B cell (primary cell): Measurements from ENCODE around the gene GAP43.

ENCODE experiments used
- EZH2 ChIP-seq: IDR thresholded peaks from 2 replicates; pipeline ENCODE4 v1.6.1; 2012; ENCODE audit warnings: borderline replicate concordance, low read depth, mild to moderate bottlenecking, moderate library complexity, low read length; ENCODE audit not compliant: insufficient read depth, poor library complexity, severe bottlenecking
- TF ChIP-seq, protein P1 (sequence below): fragments of 200-600 bp; IDR thresholded peaks from one replicate; pipeline ENCODE4 v1.8.0; 2022; ENCODE audit warnings: antibody characterized with exemption, mild to moderate bottlenecking

DNA sequence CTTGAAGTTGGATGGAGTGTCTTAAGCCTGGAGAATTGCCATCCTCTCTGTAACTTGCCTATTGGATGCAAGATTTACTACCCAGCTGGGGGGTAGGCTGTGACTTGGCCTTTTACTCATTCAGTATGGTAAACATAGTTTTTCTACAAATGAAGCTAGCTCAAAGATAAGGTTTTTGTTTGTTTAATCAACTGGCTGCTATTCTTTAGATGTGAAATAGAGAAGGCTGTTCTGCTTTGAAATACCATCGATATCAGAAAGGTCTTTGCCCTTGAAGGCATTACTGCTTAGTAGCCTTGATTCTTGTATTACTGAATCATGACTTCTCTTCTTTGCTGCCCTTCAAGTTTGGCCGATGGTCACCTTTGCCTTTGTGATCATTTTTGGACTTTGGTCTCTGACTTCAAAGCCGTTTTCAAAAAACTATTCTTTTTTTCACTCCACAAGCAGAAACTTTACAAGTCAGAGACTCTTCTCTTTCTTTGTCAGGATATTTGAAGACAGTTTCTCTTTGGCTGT lies 83.1 kb downstream of the GAP43 start:
- TF ChIP-seq, protein P1, sequence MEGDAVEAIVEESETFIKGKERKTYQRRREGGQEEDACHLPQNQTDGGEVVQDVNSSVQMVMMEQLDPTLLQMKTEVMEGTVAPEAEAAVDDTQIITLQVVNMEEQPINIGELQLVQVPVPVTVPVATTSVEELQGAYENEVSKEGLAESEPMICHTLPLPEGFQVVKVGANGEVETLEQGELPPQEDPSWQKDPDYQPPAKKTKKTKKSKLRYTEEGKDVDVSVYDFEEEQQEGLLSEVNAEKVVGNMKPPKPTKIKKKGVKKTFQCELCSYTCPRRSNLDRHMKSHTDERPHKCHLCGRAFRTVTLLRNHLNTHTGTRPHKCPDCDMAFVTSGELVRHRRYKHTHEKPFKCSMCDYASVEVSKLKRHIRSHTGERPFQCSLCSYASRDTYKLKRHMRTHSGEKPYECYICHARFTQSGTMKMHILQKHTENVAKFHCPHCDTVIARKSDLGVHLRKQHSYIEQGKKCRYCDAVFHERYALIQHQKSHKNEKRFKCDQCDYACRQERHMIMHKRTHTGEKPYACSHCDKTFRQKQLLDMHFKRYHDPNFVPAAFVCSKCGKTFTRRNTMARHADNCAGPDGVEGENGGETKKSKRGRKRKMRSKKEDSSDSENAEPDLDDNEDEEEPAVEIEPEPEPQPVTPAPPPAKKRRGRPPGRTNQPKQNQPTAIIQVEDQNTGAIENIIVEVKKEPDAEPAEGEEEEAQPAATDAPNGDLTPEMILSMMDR = no peak
- TF ChIP-seq EZH2 = no peak
